ENCODE measurements around the gene LRPAP1.
"Not testable (repeated sequence)": the region's sequence is repeated elsewhere in the genome, so short reads cannot be mapped to it uniquely, and the experiment has no call there.

GRCh38 chr4:3557088-3557492 lies 24.9 kb upstream of the LRPAP1 start:
- not testable (repeated sequence) for TF ChIP-seq CTCF, POLR2A (IDR thresholded peaks at IDR 0.05)

Data from uterus (tissue), 2 donors.